ENCODE results near the gene MTMR6.

DNA sequence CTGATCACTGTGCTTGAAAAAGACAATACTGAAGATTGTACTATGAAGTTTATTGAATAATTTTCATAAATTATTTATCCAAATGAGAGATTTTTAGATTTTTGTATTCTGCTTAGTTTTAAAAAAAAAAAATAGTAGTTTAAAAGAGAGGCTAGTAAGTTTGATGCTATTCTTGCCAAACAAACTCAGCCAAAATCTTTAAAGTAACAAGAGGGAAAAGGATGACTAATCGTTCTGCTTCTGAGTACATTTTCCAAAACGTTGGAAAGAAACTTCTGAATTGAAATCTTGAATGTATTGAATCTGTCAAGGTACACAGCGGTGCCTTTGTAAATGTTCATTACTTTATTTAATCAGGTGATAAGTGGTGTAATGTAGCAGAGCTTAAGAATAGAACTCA lies 48.6 kb upstream of the MTMR6 start:
- TF ChIP-seq CTCF (conservative IDR thresholded peaks at IDR 0.05; ENCODE audit: low read depth, low read length) (no peak), EZH2 (IDR thresholded peaks at IDR 0.05; ENCODE audit: borderline replicate concordance, low read depth, low read length, poor library complexity, severe bottlenecking) (no peak)
